GM21515 (cell line): ENCODE data around the gene DCST1.

Source experiments
- ATAC-seq: cut with Tn5 transposase; IDR thresholded peaks from one replicate; pipeline ENCODE4 v1.9.1; 2021; ENCODE audit not compliant: unreplicated experiment

DCST1 gene

DNA sequence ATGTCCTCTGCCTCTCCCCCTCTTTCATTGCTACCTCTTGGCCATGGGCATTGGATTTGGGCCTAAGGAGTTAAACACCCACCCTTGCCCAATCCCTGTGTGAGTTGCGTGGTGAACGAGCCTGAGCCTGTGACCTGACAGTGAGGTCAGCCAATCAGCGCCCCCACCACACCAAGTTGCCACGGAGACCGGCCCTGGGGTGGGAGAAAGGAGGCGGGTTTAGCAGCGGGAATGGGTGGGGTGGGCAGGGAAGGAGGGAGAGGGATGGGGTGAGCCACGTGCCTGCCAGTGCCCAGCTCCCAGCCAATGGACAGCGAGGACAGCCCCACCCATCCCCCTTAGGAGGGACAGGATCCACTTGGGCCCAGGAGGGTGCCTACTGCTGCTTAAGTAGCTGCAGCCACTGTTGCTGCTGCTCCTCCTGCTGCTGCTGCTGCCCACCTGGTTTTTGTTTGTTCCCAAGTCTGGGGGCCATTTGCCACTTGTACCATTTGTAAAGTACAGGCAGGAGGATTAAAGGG is 21.5 kb upstream of the DCST1 start:
- no peak for ATAC-seq

DNA sequence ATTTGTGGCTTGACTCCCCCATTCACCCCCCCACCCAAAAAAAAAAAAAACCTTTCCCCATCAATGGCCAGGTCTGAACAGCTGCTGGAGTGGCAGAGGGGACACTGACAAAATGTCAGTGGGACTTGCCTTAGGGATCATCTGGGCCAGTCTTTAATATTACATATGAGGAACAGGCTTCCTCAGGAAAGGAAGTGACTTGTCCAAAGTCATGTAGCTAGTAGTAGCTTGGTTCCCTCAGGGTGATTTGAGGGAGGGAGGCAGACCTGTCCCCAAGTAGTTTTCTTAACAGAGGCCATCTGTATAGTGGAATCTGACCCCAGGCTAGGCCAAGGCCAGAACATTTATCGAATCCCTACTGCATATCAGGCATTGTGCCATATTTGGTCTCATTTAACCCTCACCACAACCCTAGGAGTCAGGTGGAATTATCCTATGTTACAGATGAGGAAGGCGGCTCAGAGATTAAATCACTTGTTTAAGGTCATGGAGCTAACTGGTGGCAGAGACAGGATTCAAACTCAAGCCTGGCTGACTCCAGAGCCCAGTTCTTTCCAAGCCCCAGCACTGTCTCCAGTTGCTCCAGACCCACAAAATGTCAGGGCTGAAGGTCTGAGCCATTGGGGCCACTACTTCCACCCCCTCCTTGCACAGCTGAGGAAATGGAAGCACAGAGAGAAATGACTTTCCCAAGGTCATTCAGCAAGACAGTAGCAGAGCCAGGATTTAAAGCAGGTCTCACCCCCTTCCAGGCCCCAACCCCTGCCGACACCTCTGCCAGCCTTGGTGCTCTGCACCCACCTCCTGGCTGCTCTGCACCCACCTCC is 20.6 kb upstream of the DCST1 start:
- no peak for ATAC-seq

DNA sequence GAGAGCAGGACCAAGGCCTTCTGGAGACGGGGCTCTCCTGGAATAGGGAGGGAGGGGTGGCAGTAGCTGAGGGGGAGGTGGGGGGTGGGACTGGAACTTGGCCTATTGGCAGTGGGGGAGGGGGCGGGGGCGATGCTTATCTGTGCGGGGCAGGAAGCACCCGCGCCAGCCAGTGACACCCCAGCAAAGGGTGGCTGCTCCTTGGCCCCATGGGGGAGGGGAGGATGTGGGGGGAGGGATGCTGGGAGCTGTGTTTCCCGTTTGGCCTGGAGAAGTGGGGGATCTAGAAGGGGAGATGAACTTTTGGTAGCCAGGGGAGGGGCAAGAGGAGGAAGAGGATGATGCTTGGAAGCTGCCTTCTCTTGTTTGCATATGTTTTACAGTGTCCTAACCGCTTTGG is 20.0 kb upstream of the DCST1 start:
- ATAC-seq = no peak

DNA sequence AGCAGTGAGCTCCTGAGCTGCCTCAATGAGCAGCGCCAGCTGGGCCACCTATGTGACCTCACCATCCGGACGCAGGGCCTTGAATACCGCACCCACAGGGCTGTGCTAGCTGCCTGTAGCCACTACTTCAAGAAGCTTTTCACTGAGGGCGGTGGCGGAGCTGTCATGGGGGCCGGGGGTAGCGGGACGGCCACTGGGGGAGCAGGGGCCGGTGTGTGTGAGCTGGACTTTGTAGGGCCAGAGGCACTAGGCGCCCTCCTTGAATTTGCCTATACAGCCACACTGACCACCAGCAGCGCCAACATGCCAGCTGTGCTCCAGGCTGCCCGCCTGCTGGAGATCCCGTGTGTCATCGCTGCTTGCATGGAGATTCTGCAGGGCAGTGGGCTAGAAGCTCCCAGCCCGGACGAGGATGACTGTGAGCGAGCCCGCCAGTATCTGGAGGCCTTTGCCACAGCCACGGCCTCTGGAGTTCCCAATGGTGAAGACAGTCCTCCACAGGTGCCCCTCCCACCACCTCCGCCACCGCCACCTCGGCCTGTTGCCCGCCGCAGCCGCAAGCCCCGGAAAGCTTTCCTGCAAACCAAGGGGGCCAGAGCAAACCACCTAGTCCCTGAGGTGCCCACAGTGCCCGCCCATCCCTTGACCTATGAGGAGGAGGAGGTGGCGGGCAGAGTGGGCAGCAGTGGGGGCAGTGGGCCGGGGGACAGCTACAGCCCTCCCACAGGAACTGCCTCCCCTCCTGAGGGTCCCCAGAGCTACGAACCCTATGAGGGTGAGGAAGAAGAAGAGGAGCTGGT is 18.7 kb upstream of the DCST1 start:
- no peak for ATAC-seq

DNA sequence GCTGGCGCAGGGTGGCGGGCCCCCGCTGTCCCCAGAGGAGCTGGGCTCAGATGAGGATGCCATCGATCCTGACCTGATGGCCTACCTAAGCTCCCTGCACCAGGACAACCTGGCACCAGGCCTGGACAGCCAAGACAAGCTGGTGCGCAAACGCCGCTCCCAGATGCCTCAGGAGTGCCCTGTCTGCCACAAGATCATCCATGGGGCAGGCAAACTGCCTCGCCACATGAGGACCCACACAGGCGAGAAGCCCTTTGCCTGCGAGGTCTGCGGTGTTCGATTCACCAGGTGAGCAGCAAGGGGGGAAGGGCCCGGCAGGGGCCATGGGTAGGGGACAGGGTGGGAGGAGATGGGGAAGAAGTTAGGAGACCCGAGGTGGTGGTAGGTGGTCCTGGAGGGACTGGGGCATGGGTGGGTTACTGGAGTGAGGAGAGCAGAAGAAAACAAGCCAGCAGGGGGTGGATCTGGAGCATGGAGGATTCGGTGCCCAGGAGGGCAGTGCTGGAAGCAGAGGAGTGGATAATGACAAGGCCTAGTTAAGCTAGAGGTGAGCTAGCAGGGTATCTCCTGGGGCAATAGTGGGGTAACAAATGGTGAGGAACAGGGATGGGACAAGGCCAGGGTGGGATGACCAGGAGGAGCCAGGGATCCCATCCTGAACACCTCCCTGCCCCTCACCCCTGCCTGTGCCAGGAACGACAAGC is 17.9 kb upstream of the DCST1 start:
- no peak for ATAC-seq

DNA sequence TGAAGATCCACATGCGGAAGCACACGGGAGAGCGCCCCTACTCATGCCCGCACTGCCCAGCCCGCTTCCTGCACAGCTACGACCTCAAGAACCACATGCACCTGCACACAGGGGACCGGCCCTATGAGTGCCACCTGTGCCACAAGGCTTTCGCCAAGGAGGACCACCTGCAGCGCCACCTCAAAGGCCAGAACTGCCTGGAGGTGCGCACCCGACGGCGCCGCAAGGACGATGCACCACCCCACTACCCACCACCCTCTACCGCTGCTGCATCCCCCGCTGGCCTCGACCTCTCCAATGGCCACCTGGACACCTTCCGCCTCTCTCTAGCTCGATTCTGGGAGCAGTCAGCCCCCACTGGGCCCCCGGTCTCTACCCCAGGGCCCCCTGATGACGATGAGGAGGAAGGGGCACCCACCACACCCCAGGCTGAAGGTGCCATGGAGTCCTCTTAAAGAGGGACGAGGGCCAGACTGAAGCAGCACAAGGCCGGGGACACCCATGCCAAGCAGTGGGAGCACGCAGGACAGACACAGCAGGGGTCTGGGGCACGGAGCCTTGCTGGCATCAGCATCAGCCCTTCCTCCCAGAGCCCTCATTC is 17.3 kb upstream of the DCST1 start:
- no peak for ATAC-seq

DNA sequence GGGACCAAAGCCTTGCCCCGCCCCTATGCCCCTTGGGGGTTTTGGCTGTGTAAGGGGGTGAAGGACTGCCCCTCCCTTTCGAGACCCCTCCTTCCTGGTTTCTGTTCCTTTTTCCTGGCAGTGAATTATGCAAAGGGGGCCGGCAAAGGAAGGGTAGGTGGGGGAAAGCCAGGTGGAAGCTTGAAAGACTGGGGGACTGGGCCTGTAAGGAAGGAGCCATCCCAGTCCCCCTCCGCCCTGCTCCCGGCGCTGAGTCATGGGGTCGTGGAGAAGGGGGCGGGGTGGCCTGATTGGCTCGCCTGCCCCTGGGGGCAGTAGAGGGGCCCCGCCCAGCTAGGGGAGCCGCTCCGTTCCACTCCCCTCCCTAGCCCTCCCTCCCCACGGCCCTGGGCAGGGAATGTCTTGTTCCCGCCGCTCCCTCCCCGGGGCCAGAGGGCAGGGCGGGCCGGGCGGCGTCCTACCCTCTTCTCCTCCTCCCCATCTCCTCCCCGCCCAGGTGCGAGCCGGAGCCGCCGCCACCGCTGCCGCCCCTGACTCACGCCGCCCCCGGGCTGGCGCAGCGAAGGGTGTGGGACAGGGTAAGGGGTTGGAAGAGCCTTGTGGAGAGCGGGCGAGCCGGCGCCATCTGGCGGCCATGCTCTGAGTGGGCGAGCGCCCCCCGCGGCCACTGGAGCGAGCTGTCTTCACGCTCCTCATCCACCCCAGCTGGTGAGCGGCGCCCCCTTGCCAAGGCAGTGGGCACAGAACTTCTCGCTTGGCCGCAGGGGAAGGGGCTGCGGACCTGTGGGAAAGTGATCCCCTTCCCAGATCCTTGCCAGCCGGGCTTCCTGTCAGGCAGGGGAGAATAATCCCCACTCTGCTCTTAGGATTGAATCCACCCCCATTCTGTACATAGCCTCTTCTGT is 16.3 kb upstream of the DCST1 start:
- peak; percentile 56 for ATAC-seq

DNA sequence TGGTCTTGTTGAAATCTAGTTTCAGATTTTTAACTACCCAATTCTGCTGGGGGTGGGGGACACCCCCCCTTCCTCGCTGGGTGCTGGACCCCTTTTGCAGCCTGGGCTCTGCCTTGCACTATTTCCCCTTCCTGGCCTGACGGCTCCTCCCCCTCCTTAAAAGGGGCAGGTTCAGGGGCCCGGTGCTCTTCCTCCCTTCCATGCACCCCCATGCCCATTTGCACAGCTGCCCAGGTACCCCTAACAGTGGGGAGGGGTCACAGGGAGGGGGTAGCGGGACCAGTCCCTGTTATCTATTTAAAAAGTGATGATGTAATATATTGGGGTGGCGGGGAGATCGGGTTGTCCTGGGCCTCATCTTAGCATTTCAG is 15.7 kb upstream of the DCST1 start:
- no peak for ATAC-seq

DNA sequence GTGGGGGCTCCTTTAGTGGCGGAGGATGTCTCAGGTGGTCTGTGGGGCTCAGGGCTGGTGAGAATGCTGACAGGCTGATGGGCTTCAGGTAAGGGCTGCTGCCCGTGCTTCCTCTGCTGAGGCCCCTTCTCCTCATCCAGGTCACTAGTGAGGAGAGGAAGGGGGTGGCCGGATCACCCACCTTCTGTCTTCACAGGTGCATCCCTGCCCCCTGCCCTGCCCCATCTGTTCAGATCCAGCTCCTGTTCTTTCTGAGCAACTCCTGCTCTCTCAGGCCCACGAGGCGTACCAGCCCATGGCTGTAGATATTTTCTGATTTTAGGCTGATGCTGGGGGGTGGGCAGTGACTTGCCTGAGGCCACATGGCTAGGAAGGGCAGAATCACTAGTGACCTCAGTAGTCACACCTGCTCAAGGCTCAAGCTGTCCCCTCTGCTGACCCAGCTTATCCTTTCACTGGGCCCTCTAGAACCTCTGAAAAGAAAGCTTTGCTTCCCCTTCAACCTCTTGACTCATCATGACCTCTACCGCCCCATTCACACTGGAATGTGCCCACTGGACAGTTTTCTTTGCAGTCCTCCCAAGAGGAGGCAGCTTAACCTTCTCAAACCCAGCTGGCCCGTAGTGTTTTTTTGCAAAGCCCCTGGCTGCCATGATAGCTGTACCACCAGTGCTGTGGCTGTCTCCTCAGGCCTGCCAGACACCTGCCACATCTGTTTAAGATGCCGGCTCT is 14.8 kb upstream of the DCST1 start:
- ATAC-seq = no peak

DNA sequence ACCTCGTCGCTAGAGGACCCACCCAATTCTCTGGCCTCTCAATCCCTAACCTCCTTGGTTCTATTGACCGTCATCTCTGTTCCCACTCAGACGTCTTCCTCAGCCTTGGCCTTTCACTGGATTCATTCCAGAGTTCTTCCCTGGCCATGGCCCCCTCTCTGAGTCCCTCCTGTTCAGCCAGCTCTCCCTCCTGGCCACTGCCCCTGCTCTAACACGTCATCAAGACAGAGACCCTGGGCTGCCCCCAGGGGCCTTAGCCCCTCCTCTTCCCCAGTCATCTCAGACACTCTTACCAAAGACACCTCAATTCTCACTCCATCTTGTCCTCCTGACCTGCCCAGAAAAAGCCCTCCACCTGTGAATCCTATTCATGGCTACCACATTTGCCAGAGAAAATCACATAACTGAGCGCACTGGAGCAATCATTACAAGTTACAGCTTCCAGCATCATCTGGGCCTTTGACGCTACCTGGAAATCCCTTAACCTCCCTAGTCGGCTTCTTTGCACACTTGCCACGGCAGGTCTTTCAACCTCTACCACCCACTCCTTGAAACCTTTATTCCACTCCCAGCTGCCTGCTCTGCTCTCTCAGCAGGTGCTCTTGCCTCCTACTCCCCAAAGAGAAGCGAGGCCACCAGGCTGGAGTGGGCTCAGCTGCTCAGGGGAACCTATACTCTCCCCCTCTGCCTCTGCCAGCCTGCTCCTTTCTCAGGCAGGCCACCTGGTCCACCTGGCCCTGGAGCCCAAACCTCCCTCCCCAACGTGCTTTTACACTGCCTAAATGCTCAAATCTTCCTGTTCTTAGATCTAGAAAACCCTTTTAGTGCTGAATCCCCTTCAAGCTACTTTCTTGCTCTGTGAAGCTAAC is 14.0 kb upstream of the DCST1 start:
- ATAC-seq = no peak

DNA sequence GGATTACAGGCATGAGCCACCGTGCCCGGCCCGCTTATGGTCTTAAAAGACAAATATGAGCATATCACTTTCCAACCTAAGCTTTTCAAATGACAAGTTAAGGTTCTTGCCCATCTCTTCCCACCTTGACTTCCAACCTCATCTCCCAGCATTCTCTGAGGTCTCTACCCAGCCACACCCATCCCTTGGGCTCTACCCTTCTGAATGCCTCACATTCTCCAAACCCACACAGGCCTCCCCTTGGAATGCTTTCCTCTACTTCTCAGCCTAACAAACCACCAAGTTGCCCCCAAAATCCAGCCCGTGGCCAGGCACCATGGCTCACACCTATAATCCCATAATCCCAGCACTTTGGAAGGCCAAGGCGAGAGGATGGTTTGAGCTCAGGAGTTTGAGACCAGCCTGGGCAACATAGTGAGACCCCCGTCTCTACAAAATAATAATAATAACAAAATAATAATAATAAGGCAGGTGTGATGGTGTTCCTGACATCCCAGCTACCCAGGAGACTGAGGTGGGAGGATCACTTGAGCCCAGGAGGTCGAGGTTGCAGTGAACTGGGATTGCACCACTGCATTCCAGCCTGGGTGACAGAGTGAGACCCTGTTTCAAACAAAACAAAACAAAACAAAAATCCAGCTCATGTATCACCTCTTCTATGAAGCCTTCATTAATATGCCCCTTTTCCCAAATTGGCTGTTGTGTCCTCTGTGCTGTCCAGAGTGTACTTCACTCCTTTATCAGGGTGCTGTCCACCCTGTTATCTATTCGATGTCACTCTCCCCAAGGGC is 11.3 kb upstream of the DCST1 start:
- ATAC-seq = no peak

DNA sequence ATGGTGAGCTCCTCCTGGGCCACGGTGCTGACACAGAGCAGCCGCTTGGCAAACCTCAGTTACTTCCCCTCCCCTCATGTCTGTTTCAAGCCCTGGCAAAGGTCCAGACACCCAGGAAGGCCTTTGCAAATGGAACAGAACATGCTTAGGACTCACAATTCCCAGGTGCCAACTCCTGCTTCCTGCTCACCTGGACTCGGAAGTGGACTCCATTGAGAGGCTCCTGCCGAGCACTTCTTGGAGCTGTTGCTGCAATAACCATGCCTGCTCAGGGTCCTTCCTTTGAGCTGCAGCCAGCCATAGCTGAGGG is 10.7 kb upstream of the DCST1 start:
- no peak for ATAC-seq

DNA sequence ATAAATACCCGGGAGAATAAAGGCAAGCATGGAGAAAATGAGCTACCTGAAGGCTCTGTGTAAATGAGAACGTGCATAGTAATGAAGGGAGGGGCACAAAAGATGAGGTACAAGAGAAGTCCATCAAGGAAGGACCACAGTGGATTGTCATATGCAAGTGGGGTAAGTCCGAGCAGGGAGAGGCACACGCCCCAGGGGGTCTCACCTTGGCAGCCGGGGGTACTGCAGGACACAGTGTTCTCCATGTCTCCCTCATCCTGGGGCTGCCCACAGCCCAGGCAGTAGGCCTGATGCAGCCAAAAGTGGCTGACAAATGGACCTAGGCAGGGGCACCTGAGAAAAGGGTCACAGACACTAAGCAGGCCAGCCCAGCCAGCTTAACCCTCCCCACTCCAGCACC is 10.0 kb upstream of the DCST1 start:
- no peak for ATAC-seq

DNA sequence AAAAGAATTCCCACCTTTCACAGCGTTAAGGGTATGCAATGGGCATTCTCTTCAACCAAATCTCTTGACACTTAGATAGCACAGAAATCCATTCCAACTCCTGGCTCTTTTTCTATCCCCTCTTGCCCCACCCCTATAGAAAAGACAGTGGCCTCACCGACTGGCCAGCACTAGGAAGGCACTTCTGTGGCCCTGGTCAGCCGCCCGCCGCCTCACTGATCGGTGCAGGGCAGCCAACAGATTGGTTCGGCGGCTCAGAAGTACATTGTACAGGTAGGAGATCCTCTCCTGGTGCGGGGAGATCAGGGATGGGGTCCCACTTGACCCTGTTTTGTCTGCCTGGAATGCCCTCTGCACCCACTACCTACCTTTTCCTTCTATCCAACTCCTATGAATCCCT is 9.3 kb upstream of the DCST1 start:
- no peak for ATAC-seq

DNA sequence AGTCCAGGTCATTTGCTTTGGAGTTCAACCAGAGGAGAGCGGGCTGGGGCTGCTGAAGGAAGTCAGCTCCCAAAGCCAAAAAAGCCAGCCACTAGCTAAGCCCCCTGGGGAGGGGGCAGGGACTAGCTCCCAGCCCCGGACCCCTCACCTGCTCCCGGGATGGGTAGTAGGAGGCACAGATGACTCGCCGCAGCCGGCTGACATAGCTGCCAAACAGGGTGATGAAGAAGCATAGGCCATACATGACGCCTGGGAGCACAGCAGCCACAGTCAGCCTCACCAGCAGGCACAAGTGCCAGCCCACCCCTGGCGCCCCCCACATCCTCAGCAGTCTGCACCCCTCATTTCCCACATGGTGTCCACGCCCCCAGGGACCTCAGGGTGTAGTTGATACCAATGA is 7.5 kb upstream of the DCST1 start:
- ATAC-seq = no peak

DNA sequence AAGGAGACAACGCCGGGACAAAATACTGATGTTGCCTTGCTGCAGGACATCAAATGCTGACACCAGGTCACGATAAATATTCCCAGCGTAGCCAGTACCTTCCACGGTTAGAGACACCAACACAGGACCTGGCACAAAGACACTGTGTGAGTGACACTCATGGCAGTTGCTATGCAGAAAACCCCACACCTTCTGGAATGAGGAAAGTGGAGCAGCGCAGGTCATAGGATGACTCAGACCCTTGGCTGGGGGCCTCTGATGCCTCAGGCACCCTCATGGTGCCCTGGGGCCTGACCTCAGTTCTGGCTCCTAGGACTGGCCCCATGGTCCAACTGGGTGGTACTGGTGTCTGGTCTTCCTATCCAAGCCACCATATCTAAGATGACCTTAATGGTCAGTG is 7.0 kb upstream of the DCST1 start:
- ATAC-seq = no peak

DNA sequence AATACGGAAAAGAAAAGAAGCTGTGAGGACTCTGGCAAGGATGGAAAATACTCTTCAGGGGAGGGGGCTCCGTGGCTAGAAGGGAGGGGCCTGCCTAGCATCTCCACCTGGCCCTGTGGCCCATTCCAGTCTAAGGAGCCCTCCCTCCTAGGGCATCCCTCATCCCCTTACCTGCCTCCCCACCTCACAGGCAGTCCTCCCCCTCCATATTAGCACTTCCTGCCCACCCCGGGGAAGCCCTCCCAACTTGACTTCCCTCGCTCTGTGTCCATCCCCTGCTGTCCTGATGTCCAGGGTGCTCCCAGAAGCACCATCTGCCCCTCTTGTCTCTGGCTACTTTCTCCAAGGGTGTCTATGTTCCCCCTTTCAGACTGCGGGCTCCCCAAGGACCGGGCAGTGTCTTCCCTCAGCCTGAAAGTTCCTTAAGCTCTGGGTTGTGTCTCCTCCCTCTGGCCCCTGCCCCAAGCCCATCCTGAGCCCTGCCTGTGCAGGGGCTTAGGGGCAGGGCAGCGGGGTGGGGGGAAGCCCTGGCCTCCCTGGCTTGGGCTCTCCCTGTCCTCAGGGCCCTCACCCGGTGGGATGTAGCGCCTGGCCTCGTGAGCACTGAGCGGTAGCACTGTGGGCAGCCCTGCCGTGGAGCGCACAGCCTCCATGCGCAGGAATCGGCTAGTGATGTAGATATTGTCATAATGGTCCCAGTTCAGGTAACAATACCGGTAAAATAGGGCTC is 3.9 kb upstream of the DCST1 start:
- ATAC-seq = no peak
